ENCODE results near the gene ANTXR2. TPM values are rescaled to one million over a fixed set of nuclear protein-coding genes. Genes with fewer than 3 reads are reported as not detected.

ANTXR2 gene
- total and polyA plus RNA-seq, 2 donors (not counting 3 experiments of a cell fraction or from before 2014, with no cell fraction given) = 6.6 to 64.6 TPM

DNA sequence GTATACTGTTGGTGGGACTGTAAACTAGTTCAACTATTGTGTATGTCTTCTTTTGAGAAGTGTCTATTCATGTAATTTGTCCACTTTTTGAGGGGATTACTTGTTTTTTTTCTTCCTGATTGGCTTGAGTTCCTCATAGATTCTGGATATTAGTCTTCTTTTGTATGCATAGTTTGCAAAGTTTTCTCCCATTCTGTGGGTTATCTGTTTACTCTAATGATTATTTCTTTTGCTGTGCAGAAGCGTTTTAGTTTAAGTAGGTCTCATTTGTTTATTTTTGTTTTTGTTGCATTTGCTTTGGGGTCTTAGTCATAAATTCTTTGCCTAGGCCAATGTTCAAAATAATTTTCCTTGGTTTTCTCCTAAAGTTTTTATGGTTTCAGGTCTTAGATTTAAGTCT lies 26.6 kb upstream of the ANTXR2 start:
- Histone ChIP-seq H3K27ac (ENCODE audit: insufficient read depth, low read depth, low read length) (no peak overlapping the region), H3K9me1 (replicated peaks; ENCODE audit: control insufficient read depth, extremely low read depth, insufficient read depth, low read length) (no peaks in the 10 kb centered on the region), H3K4me2 (ENCODE audit: insufficient read depth, low read length) (no peak overlapping the region), H3K27me3 (ENCODE audit: control insufficient read depth in 2 of 2, insufficient read depth in 2 of 2, low read length in 2 of 2) (no peaks in the 10 kb centered on the region), H3K4me1 (ENCODE audit: control insufficient read depth, extremely low read depth, insufficient read depth, low read length) (peaks cover 10% of the 10 kb centered on the region), H3K79me2 (ENCODE audit: control insufficient read depth, insufficient read depth, low read length) (no peaks in the 10 kb centered on the region), H3K9me3 (replicated peaks; ENCODE audit: control insufficient read depth, insufficient read depth, low read length) (no peaks in the 10 kb centered on the region), H4K20me1 (replicated peaks; ENCODE audit: control insufficient read depth, extremely low read depth, insufficient read depth, low read length) (no peaks in the 10 kb centered on the region), H2AFZ (ENCODE audit: low read depth, low read length) (no peak overlapping the region), H3K4me3 (replicated peaks in 1 of 3; ENCODE audit: insufficient read depth in 1 of 3, low read depth in 1 of 3, low read length in 3 of 3) (no peak overlapping the region), H3K9ac (replicated peaks; ENCODE audit: extremely low read depth, insufficient read depth, low read length) (no peak overlapping the region), H3K36me3 (ENCODE audit: control insufficient read depth in 2 of 2, extremely low read depth in 1 of 2, insufficient read depth in 2 of 2, low read length in 2 of 2) (no peaks in the 10 kb centered on the region)
- TF ChIP-seq EZH2 (IDR thresholded peaks at IDR 0.05; ENCODE audit: borderline replicate concordance, low read depth, low read length, severe bottlenecking) (no peak), MYC (IDR thresholded peaks at IDR 0.05; ENCODE audit: low read depth, low read length) (no peak), POLR2A (IDR thresholded peaks at IDR 0.05; ENCODE audit: low read depth, low read length) (no peak), JUN (IDR thresholded peaks at IDR 0.05; ENCODE audit: borderline replicate concordance, insufficient read depth, insufficient read length, low read depth) (no peak), POLR2AphosphoS5 (IDR thresholded peaks at IDR 0.05; ENCODE audit: insufficient read depth, low read depth, low read length) (no peak), FOS (IDR thresholded peaks at IDR 0.05; ENCODE audit: borderline replicate concordance, insufficient read depth, low read length) (no peak), GATA2 (IDR thresholded peaks at IDR 0.05; ENCODE audit: insufficient read depth, insufficient read length, low read depth, low read length) (no peak)
- ChIA-PET CTCF (no interaction called here), POLR2A (no interaction called here)
- no TSS peak for BruUV-seq (replicated peaks)
- intact Hi-C loops (cut with micrococcal nuclease) (no loop called here), dilution Hi-C loops (cut with MboI; ENCODE audit: extremely low pct_ligation_motif_present, low sequenced_read_pairs) (no loop called here)
- no peak for FAIRE-seq
- DNase-seq (ENCODE audit: low read depth, low spot score) = no peak

DNA sequence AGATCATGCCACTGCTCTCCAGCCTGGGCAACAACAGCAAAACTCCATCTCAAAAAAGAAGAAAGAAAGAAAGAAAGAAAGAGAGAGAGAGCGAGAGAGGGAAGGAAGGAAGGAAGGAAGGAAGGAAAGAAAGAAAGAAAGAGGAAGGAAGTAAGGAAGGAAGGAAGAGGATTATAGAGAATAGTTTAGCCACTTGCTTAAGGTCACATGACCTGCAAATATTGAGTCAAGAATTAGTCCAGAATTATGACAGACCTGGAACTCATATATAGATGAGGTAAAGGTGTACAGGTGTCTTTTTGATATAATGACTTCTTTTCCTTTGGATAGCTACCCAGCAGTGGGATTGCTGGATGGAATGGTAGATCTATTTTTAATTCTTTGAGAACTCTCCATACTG lies 25.6 kb upstream of the ANTXR2 start:
- Histone ChIP-seq H3K27me3 (ENCODE audit: control insufficient read depth in 2 of 2, insufficient read depth in 2 of 2, low read length in 2 of 2) (no peaks in the 10 kb centered on the region), H2AFZ (ENCODE audit: low read depth, low read length) (no peak overlapping the region), H3K4me1 (ENCODE audit: control insufficient read depth, extremely low read depth, insufficient read depth, low read length) (peaks cover 10% of the 10 kb centered on the region), H3K9ac (replicated peaks; ENCODE audit: extremely low read depth, insufficient read depth, low read length) (no peak overlapping the region), H3K4me2 (ENCODE audit: insufficient read depth, low read length) (no peak overlapping the region), H3K27ac (ENCODE audit: insufficient read depth, low read depth, low read length) (no peak overlapping the region), H3K4me3 (replicated peaks in 1 of 3; ENCODE audit: insufficient read depth in 1 of 3, low read depth in 1 of 3, low read length in 3 of 3) (no peak overlapping the region), H3K79me2 (ENCODE audit: control insufficient read depth, insufficient read depth, low read length) (no peaks in the 10 kb centered on the region), H3K36me3 (ENCODE audit: control insufficient read depth in 2 of 2, extremely low read depth in 1 of 2, insufficient read depth in 2 of 2, low read length in 2 of 2) (no peaks in the 10 kb centered on the region), H4K20me1 (replicated peaks; ENCODE audit: control insufficient read depth, extremely low read depth, insufficient read depth, low read length) (no peaks in the 10 kb centered on the region), H3K9me1 (replicated peaks; ENCODE audit: control insufficient read depth, extremely low read depth, insufficient read depth, low read length) (no peaks in the 10 kb centered on the region), H3K9me3 (replicated peaks; ENCODE audit: control insufficient read depth, insufficient read depth, low read length) (no peaks in the 10 kb centered on the region)
- BruUV-seq (replicated peaks) = no TSS peak
- intact Hi-C loops (cut with micrococcal nuclease) = no loop called here
- TF ChIP-seq EZH2 (IDR thresholded peaks at IDR 0.05; ENCODE audit: borderline replicate concordance, low read depth, low read length, severe bottlenecking) (no peak), POLR2AphosphoS5 (IDR thresholded peaks at IDR 0.05; ENCODE audit: insufficient read depth, low read depth, low read length) (no peak), POLR2A (IDR thresholded peaks at IDR 0.05; ENCODE audit: low read depth, low read length) (no peak), MYC (IDR thresholded peaks at IDR 0.05; ENCODE audit: low read depth, low read length) (no peak), GATA2 (IDR thresholded peaks at IDR 0.05; ENCODE audit: insufficient read depth, insufficient read length, low read depth, low read length) (no peak), JUN (IDR thresholded peaks at IDR 0.05; ENCODE audit: borderline replicate concordance, insufficient read depth, insufficient read length, low read depth) (no peak), FOS (IDR thresholded peaks at IDR 0.05; ENCODE audit: borderline replicate concordance, insufficient read depth, low read length) (no peak)
- TF ChIP-seq, protein P1, sequence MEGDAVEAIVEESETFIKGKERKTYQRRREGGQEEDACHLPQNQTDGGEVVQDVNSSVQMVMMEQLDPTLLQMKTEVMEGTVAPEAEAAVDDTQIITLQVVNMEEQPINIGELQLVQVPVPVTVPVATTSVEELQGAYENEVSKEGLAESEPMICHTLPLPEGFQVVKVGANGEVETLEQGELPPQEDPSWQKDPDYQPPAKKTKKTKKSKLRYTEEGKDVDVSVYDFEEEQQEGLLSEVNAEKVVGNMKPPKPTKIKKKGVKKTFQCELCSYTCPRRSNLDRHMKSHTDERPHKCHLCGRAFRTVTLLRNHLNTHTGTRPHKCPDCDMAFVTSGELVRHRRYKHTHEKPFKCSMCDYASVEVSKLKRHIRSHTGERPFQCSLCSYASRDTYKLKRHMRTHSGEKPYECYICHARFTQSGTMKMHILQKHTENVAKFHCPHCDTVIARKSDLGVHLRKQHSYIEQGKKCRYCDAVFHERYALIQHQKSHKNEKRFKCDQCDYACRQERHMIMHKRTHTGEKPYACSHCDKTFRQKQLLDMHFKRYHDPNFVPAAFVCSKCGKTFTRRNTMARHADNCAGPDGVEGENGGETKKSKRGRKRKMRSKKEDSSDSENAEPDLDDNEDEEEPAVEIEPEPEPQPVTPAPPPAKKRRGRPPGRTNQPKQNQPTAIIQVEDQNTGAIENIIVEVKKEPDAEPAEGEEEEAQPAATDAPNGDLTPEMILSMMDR (IDR thresholded peaks at IDR 0.05; ENCODE audit: extremely low read depth in 1 of 2, insufficient read depth in 1 of 2, low read depth in 1 of 2, low read length in 2 of 2) = no peak
- TF ChIP-seq, protein P2, sequence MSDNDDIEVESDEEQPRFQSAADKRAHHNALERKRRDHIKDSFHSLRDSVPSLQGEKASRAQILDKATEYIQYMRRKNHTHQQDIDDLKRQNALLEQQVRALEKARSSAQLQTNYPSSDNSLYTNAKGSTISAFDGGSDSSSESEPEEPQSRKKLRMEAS (IDR thresholded peaks at IDR 0.05; ENCODE audit: insufficient read depth, insufficient read length) = no peak
- dilution Hi-C loops (cut with MboI; ENCODE audit: extremely low pct_ligation_motif_present, low sequenced_read_pairs) = no loop called here
- ChIA-PET CTCF (interaction anchor here (1.3 kb wide), 1 partner anchor 21 kb away, joined by 3 read pairs; no protein-coding TSS in a partner anchor), POLR2A (no interaction called here)
- DNase-seq (ENCODE audit: low read depth, low spot score) (no peak), FAIRE-seq (no peak)

All from endothelial cell of umbilical vein (primary cell).